Loucy (cell line): Measurements from ENCODE around the gene AQP3.

Source experiments
- EZH2phosphoT487 ChIP-seq: fragments of 200-600 bp; IDR thresholded peaks from 2 replicates; pipeline ENCODE4 v1.6.1; 2018; ENCODE audit warnings: antibody characterized with exemption, mild to moderate bottlenecking, moderate library complexity, borderline replicate concordance
- TF ChIP-seq, protein P1 (sequence below): fragments of 200-600 bp; sonication (generic); conservative IDR thresholded peaks from 2 replicates; pipeline ENCODE4 v1.5.1; 2014; ENCODE audit warnings: mild to moderate bottlenecking, antibody characterized with exemption, low read length

- TF ChIP-seq, protein P1, sequence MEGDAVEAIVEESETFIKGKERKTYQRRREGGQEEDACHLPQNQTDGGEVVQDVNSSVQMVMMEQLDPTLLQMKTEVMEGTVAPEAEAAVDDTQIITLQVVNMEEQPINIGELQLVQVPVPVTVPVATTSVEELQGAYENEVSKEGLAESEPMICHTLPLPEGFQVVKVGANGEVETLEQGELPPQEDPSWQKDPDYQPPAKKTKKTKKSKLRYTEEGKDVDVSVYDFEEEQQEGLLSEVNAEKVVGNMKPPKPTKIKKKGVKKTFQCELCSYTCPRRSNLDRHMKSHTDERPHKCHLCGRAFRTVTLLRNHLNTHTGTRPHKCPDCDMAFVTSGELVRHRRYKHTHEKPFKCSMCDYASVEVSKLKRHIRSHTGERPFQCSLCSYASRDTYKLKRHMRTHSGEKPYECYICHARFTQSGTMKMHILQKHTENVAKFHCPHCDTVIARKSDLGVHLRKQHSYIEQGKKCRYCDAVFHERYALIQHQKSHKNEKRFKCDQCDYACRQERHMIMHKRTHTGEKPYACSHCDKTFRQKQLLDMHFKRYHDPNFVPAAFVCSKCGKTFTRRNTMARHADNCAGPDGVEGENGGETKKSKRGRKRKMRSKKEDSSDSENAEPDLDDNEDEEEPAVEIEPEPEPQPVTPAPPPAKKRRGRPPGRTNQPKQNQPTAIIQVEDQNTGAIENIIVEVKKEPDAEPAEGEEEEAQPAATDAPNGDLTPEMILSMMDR, result no peak
- no peak for TF ChIP-seq EZH2phosphoT487
Measured at GRCh38 chr9:33472171-33472880, 24.9 kb upstream of the AQP3 start.
